ENCODE data around the gene C17orf114.
A peak's percentile ranks its signal among the peaks of the same experiment; 100 is the strongest.

C17orf114 gene

DNA sequence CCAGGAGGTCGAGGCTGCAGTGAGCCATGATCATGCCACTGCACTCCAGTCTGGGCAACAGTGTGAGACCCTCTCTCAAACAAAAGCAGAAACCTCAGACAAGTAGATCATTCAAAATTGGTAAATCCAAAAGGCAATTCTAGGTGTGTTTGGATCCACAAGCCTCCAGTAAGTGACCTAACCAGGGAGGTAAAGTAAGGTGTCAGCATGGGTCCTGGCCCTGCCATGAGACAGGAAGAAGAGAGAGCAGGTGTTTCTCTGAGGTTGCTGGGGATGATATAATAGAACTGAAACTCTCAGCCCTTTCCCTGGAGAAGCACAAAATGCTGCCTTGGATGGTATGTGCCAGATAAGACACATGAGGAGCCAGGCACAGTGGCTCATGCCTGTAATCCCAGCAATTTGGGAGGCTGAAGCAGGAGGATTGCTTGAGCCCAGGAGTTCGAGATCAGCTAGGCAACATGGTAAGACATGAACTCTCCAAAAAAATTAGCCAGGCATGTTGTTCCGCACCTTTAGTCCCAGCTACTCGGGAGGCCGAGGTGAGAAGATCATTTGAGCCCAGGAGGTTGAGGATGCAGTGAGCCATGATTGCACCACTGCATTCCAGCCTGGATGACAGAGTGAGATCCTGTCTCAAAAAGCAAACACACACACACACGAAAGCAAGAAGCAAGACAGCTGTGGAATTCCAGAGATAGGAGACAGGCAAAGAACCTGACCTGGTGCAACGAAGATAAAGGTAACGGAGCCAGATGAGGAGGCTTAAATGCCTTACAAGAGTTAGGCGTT is 24.0 kb downstream of the C17orf114 start (continued):
- peak; percentile 39; the same call in 1 of the 2 replicates for TF ChIP-seq HNF4G (IDR thresholded peaks at IDR 0.05; ENCODE audit: borderline replicate concordance, low read depth, low read length)
- TF ChIP-seq HNF4G (CRISPR knock-in tag; IDR thresholded peaks at IDR 0.05; ENCODE audit: borderline replicate concordance, low read depth): no peak
- TF ChIP-seq HNRNPK (IDR thresholded peaks at IDR 0.05; ENCODE audit: low read depth, low read length, poor library complexity, severe bottlenecking): no peak
- TF ChIP-seq FOXA1 (IDR thresholded peaks at IDR 0.05): no peak
- peak; percentile 91 for TF ChIP-seq FOXA1 (CRISPR knock-in tag; IDR thresholded peaks at IDR 0.05)
- TF ChIP-seq ZNF501 (CRISPR knock-in tag; IDR thresholded peaks at IDR 0.05): peak; percentile 42
- 0 out of 2 replicates have a peak, but pooled peaks have one; percentile 35 for TF ChIP-seq MED13 (CRISPR knock-in tag; IDR thresholded peaks at IDR 0.05)
- peak; percentile 86 for TF ChIP-seq FOSL2 (CRISPR knock-in tag; IDR thresholded peaks at IDR 0.05)

DNA sequence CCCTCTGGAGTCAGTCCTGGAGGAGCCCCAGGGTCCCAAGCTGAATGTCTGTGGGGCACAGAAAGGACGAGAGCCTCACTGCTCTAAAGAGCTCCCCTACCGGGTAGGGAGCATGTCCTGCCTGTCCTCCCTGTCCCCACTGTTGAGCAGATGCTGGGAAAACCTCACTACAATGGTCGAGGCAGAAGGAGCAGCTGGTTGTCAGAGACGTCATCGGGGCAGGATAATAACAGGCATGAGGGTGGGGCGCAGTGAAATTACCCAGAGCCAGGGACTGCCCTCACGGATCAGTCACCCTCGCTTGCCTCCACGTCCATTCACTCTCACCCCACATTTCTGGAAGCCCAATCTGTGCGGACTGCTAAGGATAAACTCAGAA is 29.9 kb downstream of the C17orf114 start:
- ChIA-PET POLR2A (interaction anchor here (1.0 to 13.3 kb wide), 18 partner anchors 8 to 168 kb away, joined by 3 to 317 read pairs (median 9); partner anchors contain the start of genes ARRB2, CXCL16, GLTPD2 and MED11), CTCF (ENCODE audit: low intra/inter-chr PET ratio, low total read pairs) (no interaction called here)
- WGBS (ENCODE audit: low lambda C conversion rate): 23% methylated on average over 7 of the region's 10 CpGs
- ATAC-seq: peak; percentile 55
- Histone ChIP-seq H3K27me3 (ENCODE audit: control insufficient read depth in 1 of 2, insufficient read depth in 2 of 2, low read length in 2 of 2) (no peaks in the 10 kb centered on the region; a peak in 1 of 5 replicates), H3K9ac (ENCODE audit: insufficient read depth, low read depth, low read length) (peak overlapping the region; percentile 81), H4K20me1 (ENCODE audit: insufficient read depth, low read length) (no peaks in the 10 kb centered on the region; the same call in 1 of the 2 replicates), H3K36me3 (replicated peaks in 1 of 2; ENCODE audit: control insufficient read depth in 1 of 2, insufficient read depth in 2 of 2, low read length in 2 of 2) (no peaks in the 10 kb centered on the region; a peak in 1 of 5 replicates), H3K4me2 (ENCODE audit: low read depth, low read length) (peak overlapping the region; percentile 88), H3K27ac (ENCODE audit: extremely low read length, insufficient read depth, low read length) (peak overlapping the region; percentile 76), H2AFZ (ENCODE audit: low read length) (no peak overlapping the region), H3K4me1 (ENCODE audit: insufficient read depth, low read length) (peaks cover 83% of the 10 kb centered on the region), H3K9me3 (ENCODE audit: low read length) (no peaks in the 10 kb centered on the region), H3K4me3 (replicated peaks in 1 of 3; ENCODE audit: insufficient read depth in 1 of 3, low read depth in 2 of 3, low read length in 3 of 3) (peak overlapping the region; percentile 65 to 83 (median 75)), H3K79me2 (ENCODE audit: insufficient read depth, low read length) (peaks cover 27% of the 10 kb centered on the region)
- in situ Hi-C loops (cut with HindIII; ENCODE audit: extremely low pct_ligation_motif_present, low pct_unique_long_range_greater_than_20kb): no loop called here
- no peak for DNase-seq (ENCODE audit: low spot score)
- intact Hi-C loops (cut with micrococcal nuclease; ENCODE audit: unreplicated experiment): loop anchor here (5.0 kb wide), 1 partner anchor 40 kb away; the partner anchor contains the start of gene MED11
- TSS peak; percentile 88 for BruUV-seq (replicated peaks)
- FAIRE-seq: no peak
- no peak for TF ChIP-seq SRY (CRISPR knock-in tag; IDR thresholded peaks at IDR 0.05)
- TF ChIP-seq SNAI1 (CRISPR knock-in tag; IDR thresholded peaks at IDR 0.05; ENCODE audit: borderline replicate concordance): no peak
- no peak for TF ChIP-seq ZSCAN30 (CRISPR knock-in tag; IDR thresholded peaks at IDR 0.05)
- no peak for TF ChIP-seq ZNF549 (CRISPR knock-in tag; IDR thresholded peaks at IDR 0.05)
- no peak for TF ChIP-seq HOXA3 (CRISPR knock-in tag; IDR thresholded peaks at IDR 0.05)
- no peak for TF ChIP-seq RBAK (CRISPR knock-in tag; IDR thresholded peaks at IDR 0.05)
- TF ChIP-seq MEIS1 (CRISPR knock-in tag; IDR thresholded peaks at IDR 0.05; ENCODE audit: borderline replicate concordance): 0 out of 2 replicates have a peak, but pooled peaks have one; percentile 13
- TF ChIP-seq BRCA1 (CRISPR knock-in tag; IDR thresholded peaks at IDR 0.05): no peak
- TF ChIP-seq ZBTB21 (CRISPR knock-in tag; IDR thresholded peaks at IDR 0.05): no peak
- 0 out of 2 replicates have a peak, but pooled peaks have one; percentile 11 for TF ChIP-seq SP5 (CRISPR knock-in tag; IDR thresholded peaks at IDR 0.05; ENCODE audit: borderline replicate concordance, low read depth)
- no peak for TF ChIP-seq ONECUT2 (CRISPR knock-in tag; IDR thresholded peaks at IDR 0.05)
- TF ChIP-seq, protein P1, sequence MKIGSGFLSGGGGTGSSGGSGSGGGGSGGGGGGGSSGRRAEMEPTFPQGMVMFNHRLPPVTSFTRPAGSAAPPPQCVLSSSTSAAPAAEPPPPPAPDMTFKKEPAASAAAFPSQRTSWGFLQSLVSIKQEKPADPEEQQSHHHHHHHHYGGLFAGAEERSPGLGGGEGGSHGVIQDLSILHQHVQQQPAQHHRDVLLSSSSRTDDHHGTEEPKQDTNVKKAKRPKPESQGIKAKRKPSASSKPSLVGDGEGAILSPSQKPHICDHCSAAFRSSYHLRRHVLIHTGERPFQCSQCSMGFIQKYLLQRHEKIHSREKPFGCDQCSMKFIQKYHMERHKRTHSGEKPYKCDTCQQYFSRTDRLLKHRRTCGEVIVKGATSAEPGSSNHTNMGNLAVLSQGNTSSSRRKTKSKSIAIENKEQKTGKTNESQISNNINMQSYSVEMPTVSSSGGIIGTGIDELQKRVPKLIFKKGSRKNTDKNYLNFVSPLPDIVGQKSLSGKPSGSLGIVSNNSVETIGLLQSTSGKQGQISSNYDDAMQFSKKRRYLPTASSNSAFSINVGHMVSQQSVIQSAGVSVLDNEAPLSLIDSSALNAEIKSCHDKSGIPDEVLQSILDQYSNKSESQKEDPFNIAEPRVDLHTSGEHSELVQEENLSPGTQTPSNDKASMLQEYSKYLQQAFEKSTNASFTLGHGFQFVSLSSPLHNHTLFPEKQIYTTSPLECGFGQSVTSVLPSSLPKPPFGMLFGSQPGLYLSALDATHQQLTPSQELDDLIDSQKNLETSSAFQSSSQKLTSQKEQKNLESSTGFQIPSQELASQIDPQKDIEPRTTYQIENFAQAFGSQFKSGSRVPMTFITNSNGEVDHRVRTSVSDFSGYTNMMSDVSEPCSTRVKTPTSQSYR (CRISPR knock-in tag; IDR thresholded peaks at IDR 0.05; ENCODE audit: borderline replicate concordance): no peak
- no peak for TF ChIP-seq NR3C1 (CRISPR knock-in tag; IDR thresholded peaks at IDR 0.05)
- TF ChIP-seq, protein P2, sequence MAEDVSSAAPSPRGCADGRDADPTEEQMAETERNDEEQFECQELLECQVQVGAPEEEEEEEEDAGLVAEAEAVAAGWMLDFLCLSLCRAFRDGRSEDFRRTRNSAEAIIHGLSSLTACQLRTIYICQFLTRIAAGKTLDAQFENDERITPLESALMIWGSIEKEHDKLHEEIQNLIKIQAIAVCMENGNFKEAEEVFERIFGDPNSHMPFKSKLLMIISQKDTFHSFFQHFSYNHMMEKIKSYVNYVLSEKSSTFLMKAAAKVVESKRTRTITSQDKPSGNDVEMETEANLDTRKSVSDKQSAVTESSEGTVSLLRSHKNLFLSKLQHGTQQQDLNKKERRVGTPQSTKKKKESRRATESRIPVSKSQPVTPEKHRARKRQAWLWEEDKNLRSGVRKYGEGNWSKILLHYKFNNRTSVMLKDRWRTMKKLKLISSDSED (CRISPR knock-in tag; IDR thresholded peaks at IDR 0.05): no peak
